SK-N-SH treated with all-trans-retinoic acid at 6 μM for 48 hours (cell line): ENCODE data around the gene MAP3K1.
A peak's percentile ranks its signal among the peaks of the same experiment; 100 is the strongest.

Source experiments
- ATAC-seq: fragments of 200-7000 bp; cut with Tn5 transposase; 3 replicates; pipeline ENCODE4 v1.9.1; 2020; ENCODE audit warnings: mild to moderate bottlenecking, moderate library complexity
- ARNTL ChIP-seq: fragments of 450-650 bp; formaldehyde crosslinking; IDR thresholded peaks from 2 replicates; pipeline ENCODE4 v1.5.0; 2020; ENCODE audit warnings: low read depth, mild to moderate bottlenecking, moderate library complexity, borderline replicate concordance
- BACH2 ChIP-seq: fragments of 250-450 bp; sonication (Bioruptor Pico); IDR thresholded peaks from 2 replicates; pipeline ENCODE4 v1.9.0; 2021; ENCODE audit warnings: mild to moderate bottlenecking, borderline replicate concordance
- CSDC2 ChIP-seq: fragments of 250-450 bp; sonication (Bioruptor Pico); IDR thresholded peaks from 2 replicates; pipeline ENCODE4 v1.5.0; 2020; ENCODE audit warnings: mild to moderate bottlenecking, moderate library complexity
- ESRRG ChIP-seq: fragments of 250-450 bp; sonication (Bioruptor Pico); IDR thresholded peaks from 2 replicates; pipeline ENCODE4 v1.6.1; 2021; ENCODE audit warnings: mild to moderate bottlenecking
- GLIS3 ChIP-seq: fragments of 250-450 bp; sonication (Bioruptor Pico); IDR thresholded peaks from 2 replicates; pipeline ENCODE4 v1.5.0; 2020; ENCODE audit warnings: mild to moderate bottlenecking, moderate library complexity
- ISL1 ChIP-seq: fragments of 250-450 bp; sonication (Bioruptor Pico); IDR thresholded peaks from 2 replicates; pipeline ENCODE4 v2.1.2; 2022; ENCODE audit warnings: mild to moderate bottlenecking, moderate library complexity
- OSR1 ChIP-seq: fragments of 250-450 bp; sonication (Bioruptor Pico); IDR thresholded peaks from 2 replicates; pipeline ENCODE4 v1.8.0; 2022; ENCODE audit warnings: moderate library complexity, mild to moderate bottlenecking, inconsistent platforms
- PPARA ChIP-seq: fragments of 250-450 bp; sonication (Bioruptor Pico); IDR thresholded peaks from 2 replicates; pipeline ENCODE4 v1.5.0; 2020; ENCODE audit warnings: mild to moderate bottlenecking, borderline replicate concordance
- RARB ChIP-seq: fragments of 250-450 bp; sonication (Bioruptor Pico); IDR thresholded peaks from 2 replicates; pipeline ENCODE4 v1.8.0; 2021; ENCODE audit warnings: mild to moderate bottlenecking, moderate library complexity
- SNAI2 ChIP-seq: fragments of 250-450 bp; sonication (Bioruptor Pico); IDR thresholded peaks from 2 replicates; pipeline ENCODE4 v1.5.0; 2020; ENCODE audit warnings: mild to moderate bottlenecking, moderate library complexity
- TCF4 ChIP-seq: fragments of 250-450 bp; sonication (Bioruptor Pico); IDR thresholded peaks from 2 replicates; pipeline ENCODE4 v1.8.0; 2021; ENCODE audit warnings: mild to moderate bottlenecking, moderate library complexity, borderline replicate concordance
- TOX ChIP-seq: fragments of 250-450 bp; sonication (Bioruptor Pico); IDR thresholded peaks from 2 replicates; pipeline ENCODE4 v1.8.0; 2021; ENCODE audit warnings: mild to moderate bottlenecking, moderate library complexity, borderline replicate concordance
- ZFP3 ChIP-seq: fragments of 250-450 bp; sonication (Bioruptor Pico); IDR thresholded peaks from 2 replicates; pipeline ENCODE4 v1.5.0; 2020; ENCODE audit warnings: mild to moderate bottlenecking, moderate library complexity
- ZFP30 ChIP-seq: fragments of 450-650 bp; formaldehyde crosslinking; IDR thresholded peaks from 2 replicates; pipeline ENCODE4 v1.5.0; 2022; ENCODE audit warnings: mild to moderate bottlenecking, moderate library complexity
- ZNF565 ChIP-seq: fragments of 450-650 bp; formaldehyde crosslinking; conservative IDR thresholded peaks from 2 replicates; pipeline ENCODE4 v1.5.0; 2020; ENCODE audit warnings: low read depth, mild to moderate bottlenecking, moderate library complexity
- ZNF70 ChIP-seq: fragments of 450-650 bp; formaldehyde crosslinking; IDR thresholded peaks from 2 replicates; pipeline ENCODE4 v1.5.0; 2020; ENCODE audit warnings: mild to moderate bottlenecking, moderate library complexity
- ZNF8 ChIP-seq: fragments of 450-650 bp; formaldehyde crosslinking; IDR thresholded peaks from 2 replicates; pipeline ENCODE4 v1.5.0; 2020; ENCODE audit warnings: mild to moderate bottlenecking, moderate library complexity
- TF ChIP-seq, protein P1 (sequence below): fragments of 250-450 bp; sonication (Bioruptor Pico); IDR thresholded peaks from 2 replicates; pipeline ENCODE4 v1.5.1; 2021; ENCODE audit warnings: mild to moderate bottlenecking, moderate library complexity
- TF ChIP-seq, protein P2 (sequence below): fragments of 250-450 bp; sonication (Bioruptor Pico); IDR thresholded peaks from 2 replicates; pipeline ENCODE4 v1.8.0; 2020; ENCODE audit warnings: mild to moderate bottlenecking, moderate library complexity, borderline replicate concordance
- TF ChIP-seq, protein P3 (sequence below): fragments of 250-450 bp; sonication (Bioruptor Pico); IDR thresholded peaks from 2 replicates; pipeline ENCODE4 v1.5.0; 2020; ENCODE audit warnings: mild to moderate bottlenecking, moderate library complexity
- TF ChIP-seq, protein P4 (sequence below): fragments of 250-450 bp; sonication (Bioruptor Pico); IDR thresholded peaks from 2 replicates; pipeline ENCODE4 v1.8.0; 2021; ENCODE audit warnings: low read depth, mild to moderate bottlenecking, moderate library complexity, borderline replicate concordance
- TF ChIP-seq, protein P5 (sequence below): fragments of 250-450 bp; sonication (Bioruptor Pico); IDR thresholded peaks from 2 replicates; pipeline ENCODE4 v1.5.1; 2020; ENCODE audit warnings: low read depth, mild to moderate bottlenecking, moderate library complexity

MAP3K1 gene

DNA sequence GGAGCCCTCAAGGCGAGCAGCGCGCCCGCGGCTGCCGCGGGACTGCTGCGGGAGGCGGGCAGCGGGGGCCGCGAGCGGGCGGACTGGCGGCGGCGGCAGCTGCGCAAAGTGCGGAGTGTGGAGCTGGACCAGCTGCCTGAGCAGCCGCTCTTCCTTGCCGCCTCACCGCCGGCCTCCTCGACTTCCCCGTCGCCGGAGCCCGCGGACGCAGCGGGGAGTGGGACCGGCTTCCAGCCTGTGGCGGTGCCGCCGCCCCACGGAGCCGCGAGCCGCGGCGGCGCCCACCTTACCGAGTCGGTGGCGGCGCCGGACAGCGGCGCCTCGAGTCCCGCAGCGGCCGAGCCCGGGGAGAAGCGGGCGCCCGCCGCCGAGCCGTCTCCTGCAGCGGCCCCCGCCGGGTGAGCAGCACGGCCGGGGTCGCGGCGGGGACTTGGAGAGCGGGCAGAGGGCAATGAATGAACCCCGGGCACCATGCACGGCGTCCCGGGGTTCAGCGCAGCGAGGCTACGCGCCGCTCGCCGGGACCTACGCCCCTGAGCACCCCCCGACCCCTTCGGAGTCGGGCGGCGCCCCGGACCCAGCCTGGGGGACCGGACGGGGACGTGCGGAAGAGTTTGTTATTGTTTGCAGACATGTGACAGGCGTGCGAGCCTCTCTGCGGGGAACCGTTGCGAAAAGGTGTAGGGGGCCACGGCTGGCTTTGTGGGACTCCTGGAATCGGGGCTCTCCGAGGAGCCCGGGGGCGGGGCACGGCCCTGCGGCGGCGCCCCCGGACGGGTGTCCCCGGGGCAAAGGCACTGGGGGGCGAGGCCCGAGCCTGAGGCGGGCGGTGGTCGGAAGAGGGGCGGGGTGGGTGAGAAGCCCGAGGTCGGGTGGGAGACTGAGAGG is 553 bp downstream of the MAP3K1 start:
- TF ChIP-seq ZFP3 (no peak), ESRRG (CRISPR knock-in tag) (no peak), ISL1 (CRISPR knock-in tag) (no peak), TCF4 (CRISPR knock-in tag) (no peak), ZFP30 (CRISPR knock-in tag) (no peak), PPARA (no peak), ARNTL (CRISPR knock-in tag) (no peak), ZNF565 (CRISPR knock-in tag) (no peak), TOX (no peak), ZNF70 (CRISPR knock-in tag) (no peak), ZNF8 (CRISPR knock-in tag) (no peak), GLIS3 (no peak), SNAI2 (CRISPR knock-in tag) (no peak), RARB (CRISPR knock-in tag) (no peak), BACH2 (CRISPR knock-in tag) (no peak), OSR1 (CRISPR knock-in tag) (no peak), CSDC2 (CRISPR knock-in tag) (no peak)
- TF ChIP-seq, protein P1, sequence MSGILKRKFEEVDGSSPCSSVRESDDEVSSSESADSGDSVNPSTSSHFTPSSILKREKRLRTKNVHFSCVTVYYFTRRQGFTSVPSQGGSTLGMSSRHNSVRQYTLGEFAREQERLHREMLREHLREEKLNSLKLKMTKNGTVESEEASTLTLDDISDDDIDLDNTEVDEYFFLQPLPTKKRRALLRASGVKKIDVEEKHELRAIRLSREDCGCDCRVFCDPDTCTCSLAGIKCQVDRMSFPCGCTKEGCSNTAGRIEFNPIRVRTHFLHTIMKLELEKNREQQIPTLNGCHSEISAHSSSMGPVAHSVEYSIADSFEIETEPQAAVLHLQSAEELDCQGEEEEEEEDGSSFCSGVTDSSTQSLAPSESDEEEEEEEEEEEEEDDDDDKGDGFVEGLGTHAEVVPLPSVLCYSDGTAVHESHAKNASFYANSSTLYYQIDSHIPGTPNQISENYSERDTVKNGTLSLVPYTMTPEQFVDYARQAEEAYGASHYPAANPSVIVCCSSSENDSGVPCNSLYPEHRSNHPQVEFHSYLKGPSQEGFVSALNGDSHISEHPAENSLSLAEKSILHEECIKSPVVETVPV (CRISPR knock-in tag) = no peak
- TF ChIP-seq, protein P2, sequence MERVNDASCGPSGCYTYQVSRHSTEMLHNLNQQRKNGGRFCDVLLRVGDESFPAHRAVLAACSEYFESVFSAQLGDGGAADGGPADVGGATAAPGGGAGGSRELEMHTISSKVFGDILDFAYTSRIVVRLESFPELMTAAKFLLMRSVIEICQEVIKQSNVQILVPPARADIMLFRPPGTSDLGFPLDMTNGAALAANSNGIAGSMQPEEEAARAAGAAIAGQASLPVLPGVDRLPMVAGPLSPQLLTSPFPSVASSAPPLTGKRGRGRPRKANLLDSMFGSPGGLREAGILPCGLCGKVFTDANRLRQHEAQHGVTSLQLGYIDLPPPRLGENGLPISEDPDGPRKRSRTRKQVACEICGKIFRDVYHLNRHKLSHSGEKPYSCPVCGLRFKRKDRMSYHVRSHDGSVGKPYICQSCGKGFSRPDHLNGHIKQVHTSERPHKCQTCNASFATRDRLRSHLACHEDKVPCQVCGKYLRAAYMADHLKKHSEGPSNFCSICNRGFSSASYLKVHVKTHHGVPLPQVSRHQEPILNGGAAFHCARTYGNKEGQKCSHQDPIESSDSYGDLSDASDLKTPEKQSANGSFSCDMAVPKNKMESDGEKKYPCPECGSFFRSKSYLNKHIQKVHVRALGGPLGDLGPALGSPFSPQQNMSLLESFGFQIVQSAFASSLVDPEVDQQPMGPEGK (CRISPR knock-in tag) = no peak
- TF ChIP-seq, protein P3, sequence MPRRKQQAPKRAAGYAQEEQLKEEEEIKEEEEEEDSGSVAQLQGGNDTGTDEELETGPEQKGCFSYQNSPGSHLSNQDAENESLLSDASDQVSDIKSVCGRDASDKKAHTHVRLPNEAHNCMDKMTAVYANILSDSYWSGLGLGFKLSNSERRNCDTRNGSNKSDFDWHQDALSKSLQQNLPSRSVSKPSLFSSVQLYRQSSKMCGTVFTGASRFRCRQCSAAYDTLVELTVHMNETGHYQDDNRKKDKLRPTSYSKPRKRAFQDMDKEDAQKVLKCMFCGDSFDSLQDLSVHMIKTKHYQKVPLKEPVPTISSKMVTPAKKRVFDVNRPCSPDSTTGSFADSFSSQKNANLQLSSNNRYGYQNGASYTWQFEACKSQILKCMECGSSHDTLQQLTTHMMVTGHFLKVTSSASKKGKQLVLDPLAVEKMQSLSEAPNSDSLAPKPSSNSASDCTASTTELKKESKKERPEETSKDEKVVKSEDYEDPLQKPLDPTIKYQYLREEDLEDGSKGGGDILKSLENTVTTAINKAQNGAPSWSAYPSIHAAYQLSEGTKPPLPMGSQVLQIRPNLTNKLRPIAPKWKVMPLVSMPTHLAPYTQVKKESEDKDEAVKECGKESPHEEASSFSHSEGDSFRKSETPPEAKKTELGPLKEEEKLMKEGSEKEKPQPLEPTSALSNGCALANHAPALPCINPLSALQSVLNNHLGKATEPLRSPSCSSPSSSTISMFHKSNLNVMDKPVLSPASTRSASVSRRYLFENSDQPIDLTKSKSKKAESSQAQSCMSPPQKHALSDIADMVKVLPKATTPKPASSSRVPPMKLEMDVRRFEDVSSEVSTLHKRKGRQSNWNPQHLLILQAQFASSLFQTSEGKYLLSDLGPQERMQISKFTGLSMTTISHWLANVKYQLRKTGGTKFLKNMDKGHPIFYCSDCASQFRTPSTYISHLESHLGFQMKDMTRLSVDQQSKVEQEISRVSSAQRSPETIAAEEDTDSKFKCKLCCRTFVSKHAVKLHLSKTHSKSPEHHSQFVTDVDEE (CRISPR knock-in tag) = no peak
- ATAC-seq = peak; percentile 5

DNA sequence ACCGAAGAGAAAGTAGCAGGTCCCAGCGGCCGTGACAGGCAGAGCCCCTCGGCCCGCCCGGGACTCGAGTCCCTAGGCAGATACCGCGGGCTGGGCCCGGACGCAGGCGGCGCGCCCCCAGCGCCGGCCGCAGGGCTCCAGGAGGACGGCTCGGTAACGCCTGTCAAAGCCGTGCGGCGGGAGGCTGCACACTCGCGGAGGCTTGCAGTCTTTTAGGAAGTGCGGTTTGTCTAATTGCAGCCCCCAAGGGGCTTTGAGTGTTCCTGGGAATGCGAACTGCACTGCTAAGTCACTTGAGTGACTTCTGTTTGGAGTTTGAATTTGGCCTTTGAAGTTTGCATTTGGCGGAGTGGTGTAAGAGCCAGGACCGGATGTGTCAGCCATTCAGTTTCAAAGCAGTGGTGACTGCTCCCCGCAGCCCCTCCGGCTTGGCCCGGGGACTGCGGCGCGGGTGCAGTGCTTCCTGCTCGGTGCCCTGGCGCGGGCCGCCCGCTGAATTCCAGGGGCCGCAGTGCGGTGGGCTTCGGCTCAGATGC is 1.3 kb downstream of the MAP3K1 start:
- peak; percentile 59 for ATAC-seq
- TF ChIP-seq SNAI2 (CRISPR knock-in tag) (no peak), ZFP30 (CRISPR knock-in tag) (no peak), TOX (no peak), ESRRG (CRISPR knock-in tag) (no peak), ISL1 (CRISPR knock-in tag) (no peak), ZNF8 (CRISPR knock-in tag) (no peak), TCF4 (CRISPR knock-in tag) (no peak), ZNF70 (CRISPR knock-in tag) (no peak), PPARA (no peak), OSR1 (CRISPR knock-in tag) (no peak), ZFP3 (no peak), GLIS3 (no peak), CSDC2 (CRISPR knock-in tag) (no peak)
- TF ChIP-seq, protein P4, sequence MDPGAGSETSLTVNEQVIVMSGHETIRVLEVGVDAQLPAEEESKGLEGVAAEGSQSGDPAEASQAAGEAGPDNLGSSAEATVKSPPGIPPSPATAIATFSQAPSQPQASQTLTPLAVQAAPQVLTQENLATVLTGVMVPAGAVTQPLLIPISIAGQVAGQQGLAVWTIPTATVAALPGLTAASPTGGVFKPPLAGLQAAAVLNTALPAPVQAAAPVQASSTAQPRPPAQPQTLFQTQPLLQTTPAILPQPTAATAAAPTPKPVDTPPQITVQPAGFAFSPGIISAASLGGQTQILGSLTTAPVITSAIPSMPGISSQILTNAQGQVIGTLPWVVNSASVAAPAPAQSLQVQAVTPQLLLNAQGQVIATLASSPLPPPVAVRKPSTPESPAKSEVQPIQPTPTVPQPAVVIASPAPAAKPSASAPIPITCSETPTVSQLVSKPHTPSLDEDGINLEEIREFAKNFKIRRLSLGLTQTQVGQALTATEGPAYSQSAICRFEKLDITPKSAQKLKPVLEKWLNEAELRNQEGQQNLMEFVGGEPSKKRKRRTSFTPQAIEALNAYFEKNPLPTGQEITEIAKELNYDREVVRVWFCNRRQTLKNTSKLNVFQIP (CRISPR knock-in tag) = no peak
- TF ChIP-seq, protein P3 (CRISPR knock-in tag) = no peak
- TF ChIP-seq, protein P1 (CRISPR knock-in tag) = no peak
- TF ChIP-seq, protein P5, sequence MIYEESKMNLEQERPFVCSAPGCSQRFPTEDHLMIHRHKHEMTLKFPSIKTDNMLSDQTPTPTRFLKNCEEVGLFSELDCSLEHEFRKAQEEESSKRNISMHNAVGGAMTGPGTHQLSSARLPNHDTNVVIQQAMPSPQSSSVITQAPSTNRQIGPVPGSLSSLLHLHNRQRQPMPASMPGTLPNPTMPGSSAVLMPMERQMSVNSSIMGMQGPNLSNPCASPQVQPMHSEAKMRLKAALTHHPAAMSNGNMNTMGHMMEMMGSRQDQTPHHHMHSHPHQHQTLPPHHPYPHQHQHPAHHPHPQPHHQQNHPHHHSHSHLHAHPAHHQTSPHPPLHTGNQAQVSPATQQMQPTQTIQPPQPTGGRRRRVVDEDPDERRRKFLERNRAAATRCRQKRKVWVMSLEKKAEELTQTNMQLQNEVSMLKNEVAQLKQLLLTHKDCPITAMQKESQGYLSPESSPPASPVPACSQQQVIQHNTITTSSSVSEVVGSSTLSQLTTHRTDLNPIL (CRISPR knock-in tag) = no peak
- TF ChIP-seq, all 23 proteins: peak for 0
